GM18517 (cell line): ENCODE measurements around the gene ABL2.
"Not testable (repeated sequence)": the region's sequence is repeated elsewhere in the genome, so short reads cannot be mapped to it uniquely, and the experiment has no call there.

Source experiments
- ATAC-seq: cut with Tn5 transposase; IDR thresholded peaks from one replicate; pipeline ENCODE4 v1.9.1; 2021; ENCODE audit warnings: mild to moderate bottlenecking, moderate library complexity; ENCODE audit not compliant: unreplicated experiment

The ABL2 gene

DNA sequence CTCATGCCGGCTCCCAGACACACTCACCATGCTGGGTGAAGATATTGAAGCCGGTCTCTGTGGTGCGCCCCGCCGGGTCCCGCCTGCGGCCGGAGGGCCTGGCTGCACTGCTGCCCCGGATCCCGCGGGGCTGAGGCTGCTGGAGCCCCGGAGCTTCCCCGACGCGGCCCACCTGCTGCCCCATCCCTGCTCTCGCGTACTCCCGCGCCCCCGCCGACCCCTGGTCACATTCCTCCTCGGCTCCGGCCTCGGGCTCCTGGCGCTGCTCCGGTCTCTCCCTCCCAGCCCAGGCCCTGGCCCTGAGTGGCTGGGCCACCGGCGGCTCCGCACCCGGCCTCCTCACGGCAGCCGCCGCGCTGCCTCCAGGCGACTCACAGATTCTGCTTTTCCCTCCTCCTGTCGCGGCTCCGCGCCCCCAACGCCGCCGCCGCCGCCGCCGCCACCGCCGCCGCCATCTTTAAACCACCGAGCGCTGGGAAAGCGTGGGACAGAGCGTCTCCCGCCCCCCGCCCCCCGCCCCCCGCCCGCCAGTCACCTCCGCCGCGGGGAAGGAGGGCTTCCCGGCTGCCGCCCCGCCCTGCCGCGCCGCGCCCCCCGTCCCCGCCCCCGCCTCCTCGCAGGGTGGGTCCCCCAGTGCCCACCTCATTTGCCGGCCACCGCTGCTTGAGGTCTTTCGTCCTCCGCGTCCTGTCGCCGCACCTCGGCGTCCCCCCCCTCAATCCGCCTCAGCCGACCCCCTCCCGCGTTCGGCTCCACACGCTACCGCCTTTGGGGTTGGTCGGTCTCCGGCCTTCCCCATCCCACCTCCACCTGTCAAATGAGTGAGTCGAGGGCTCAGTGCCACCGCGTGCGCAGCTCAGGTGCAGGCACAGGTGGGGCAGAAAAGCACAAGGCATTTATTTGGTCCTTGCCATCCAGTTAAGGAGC, at the start of gene ABL2:
ABL2 (minus strand) TSS at position 464 of the 927 bp plus-strand sequence; CDS start at position 184, 280 bp downstream.
- ATAC-seq: peak; percentile 67

- ATAC-seq: no peak
Observed at GRCh38 chr1:179278920-179279319, 49.4 kb upstream of the ABL2 start.

DNA sequence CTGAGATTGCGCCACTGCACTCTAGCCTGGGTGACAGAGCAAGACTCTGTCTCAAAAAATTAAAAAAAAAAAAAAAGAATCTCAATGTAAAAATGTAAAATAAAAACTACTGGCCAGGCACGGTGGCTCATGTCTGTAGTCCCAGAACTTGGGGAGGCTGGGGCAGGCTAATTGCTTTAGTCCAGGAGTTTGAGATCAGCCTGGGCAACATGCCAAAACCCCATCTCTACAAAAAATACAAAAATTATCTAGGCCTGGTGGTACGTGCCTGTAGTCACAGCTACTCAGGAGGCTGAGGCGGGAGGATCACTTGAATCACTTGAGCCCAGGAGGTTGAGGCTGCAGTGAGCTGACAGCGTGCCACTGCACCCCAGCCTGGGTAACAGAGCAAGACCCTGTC, 44.9 kb upstream of the ABL2 start:
- not testable (repeated sequence) for ATAC-seq

- ATAC-seq: no peak
Observed at GRCh38 chr1:179269071-179269470, 39.6 kb upstream of the ABL2 start.

DNA sequence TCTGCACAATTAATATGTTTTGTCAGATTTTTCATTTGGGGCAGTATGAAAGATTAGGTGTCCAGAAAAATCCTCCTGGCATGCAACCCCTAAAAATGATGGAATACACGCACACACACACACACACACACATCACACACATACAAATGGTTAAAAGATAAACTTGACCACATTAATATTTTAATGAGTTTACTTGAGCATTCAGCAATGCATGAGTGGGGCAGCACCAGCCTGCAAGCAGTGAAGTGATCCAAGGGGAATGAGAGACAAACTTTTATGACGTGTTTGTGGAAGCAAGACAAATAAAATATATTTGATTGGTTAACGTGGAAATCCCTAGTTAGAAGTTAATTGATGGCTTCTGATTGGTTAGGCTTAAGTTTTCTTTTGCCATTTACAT, 35.0 kb upstream of the ABL2 start:
- ATAC-seq: no peak

GRCh38 chr1:179263121-179263520, 33.6 kb upstream of the ABL2 start:
- ATAC-seq: no peak

DNA sequence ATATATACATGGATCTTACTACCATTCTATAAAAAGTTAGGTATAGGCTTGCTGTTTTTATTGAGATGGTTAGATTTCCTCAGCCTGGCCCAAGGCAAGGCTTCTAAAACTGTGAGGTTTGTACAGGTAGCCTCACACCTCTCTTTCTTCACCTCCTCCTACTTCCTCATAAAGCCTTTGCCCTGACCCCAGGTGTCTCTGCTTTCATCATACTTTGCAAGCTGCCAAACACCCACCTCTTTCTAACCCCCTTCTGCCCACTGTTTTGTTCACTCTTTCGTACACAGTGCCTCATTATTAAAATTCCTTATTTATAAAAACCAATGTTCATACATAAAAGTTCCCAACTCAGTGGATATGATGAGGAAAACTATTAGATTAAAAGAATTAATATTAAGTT, 32.7 kb upstream of the ABL2 start:
- no peak for ATAC-seq

DNA sequence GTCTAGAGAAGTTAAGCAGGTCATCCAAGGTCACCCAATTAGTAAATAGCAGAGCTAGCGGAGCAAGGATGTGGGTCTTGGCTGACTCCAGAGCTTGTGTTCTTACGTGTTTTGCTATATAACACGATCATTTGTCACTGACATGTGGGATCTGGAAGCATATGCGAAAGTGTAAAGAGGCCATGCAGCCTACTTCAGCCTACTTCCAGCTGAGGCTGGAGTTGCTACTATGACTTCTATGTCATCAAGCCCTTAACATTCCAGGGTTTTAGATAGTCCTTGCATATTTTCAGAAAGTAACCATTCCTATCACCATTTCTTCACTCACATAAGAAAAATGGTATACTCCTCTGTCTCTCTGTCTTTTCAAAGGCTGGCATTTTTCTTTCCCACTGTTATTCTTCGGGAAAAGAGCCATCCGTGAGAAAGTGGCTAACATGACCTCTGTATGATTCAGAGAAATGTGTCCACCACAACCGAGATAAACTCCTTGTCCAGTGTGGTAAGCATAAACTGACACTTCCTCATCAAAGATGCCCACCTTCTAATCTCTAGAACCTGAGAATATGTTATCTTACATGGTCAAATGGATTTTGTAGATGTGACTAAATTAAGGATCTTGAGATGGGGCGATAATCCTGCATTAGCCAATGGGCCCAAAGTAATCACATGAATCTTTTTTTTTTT, 24.0 kb upstream of the ABL2 start:
- ATAC-seq: no peak

DNA sequence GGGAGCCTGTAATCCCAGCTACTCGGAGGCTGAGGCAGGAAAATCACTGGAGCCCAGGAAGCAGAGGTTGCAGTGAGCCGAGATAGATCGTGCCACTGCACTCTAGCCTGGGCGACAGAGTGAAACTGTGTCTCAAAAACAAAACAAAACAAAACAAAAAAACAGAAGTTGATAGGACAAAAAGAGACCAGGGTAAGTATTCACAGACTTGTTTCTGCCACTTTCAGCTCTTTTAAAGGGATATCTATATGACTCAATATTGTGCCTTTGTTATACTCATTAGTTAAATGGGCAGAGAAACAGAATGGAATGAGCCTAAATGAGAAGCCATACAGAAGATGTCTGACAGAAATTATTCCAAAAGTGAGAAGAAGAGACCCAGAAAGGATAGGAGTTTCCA, 23.1 kb upstream of the ABL2 start:
- no peak for ATAC-seq

- no peak for ATAC-seq
Observed at GRCh38 chr1:179251675-179252074, 22.2 kb upstream of the ABL2 start.

- no peak for ATAC-seq
Observed at GRCh38 chr1:179247923-179248322, 18.4 kb upstream of the ABL2 start.

DNA sequence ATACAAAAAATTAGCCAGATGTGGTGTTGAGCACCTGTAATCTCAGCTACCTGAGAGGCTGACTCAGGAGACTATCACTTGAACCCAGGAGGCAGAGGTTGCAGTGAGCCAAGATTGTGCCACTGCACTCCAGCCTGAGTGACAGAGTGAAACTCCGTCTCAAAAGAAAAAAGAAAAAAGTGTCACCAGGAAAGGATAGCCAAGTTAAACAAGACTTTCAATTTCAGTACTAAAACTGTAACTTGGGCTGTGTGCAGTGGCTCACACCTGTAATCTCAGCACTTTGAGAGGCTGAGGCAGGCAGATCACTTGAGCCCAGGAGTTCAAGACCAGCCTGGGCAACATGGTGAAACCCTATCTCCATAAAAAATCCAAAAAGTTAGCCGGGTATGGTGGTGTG, 15.9 kb upstream of the ABL2 start:
- peak; percentile 71 for ATAC-seq

- ATAC-seq: no peak
Observed at GRCh38 chr1:179241530-179242097, 12.1 kb upstream of the ABL2 start.

DNA sequence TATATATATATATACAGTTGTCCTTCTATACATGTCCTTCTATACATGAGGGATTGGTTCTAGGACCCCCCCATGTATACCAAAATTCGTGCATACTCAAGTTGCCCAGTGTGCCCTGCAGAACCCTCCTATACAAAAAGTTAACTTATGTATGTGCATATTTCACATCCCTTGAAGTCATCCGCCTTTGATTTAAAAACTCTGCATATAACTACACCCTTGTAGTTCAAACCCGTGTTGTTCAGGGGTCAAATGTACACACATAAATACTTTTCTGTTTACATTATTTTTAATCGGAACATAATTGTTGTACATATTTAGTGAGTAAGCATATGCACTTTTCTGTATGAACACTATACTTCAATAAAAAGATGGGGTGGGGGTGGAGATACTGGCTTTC, 7.7 kb upstream of the ABL2 start:
- ATAC-seq: no peak

DNA sequence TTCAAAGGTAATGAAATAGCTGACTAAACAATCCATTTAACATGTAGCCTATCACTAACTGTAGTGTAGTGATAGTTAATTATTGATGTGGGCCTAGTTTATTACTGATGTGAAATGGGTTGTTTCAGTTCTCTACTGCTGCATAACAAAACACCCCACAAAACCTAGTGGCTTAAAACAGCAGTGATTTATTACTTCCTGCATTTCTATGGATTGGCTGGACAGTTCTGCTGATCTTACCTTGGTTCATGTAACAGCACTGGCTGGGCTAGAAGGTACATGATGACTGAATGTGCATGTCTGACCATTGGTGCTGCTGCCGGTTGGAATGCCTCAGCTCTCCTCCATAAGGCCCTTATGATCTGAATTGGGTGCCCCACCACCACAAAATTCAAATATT, 5.4 kb upstream of the ABL2 start:
- ATAC-seq: no peak

GRCh38 chr1:179231923-179232322, 2.4 kb upstream of the ABL2 start:
- ATAC-seq: no peak

DNA sequence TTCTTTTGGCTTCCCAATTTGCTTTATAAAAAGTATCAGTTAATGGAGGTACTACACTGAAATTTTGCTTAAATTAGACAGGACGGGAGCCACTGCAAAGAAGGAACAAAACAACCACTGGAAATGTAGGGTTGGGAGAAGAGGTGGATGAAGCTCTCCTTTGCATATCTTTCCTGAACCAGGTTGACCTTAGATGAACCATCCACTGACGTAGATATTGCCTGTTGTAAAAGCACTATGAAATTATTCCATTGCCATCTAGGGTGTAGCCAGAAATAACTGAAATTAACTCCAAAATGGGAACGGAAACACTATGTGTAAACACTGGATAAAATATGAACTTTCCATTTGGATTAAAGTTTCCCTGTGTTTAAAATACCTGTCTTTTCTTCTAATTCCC, 1.2 kb upstream of the ABL2 start:
- no peak for ATAC-seq

GRCh38 chr1:179230251-179230650, 774 bp upstream of the ABL2 start:
- ATAC-seq: no peak

- ATAC-seq: no peak
Observed at GRCh38 chr1:179228783-179229213, 679 bp downstream of the ABL2 start.

DNA sequence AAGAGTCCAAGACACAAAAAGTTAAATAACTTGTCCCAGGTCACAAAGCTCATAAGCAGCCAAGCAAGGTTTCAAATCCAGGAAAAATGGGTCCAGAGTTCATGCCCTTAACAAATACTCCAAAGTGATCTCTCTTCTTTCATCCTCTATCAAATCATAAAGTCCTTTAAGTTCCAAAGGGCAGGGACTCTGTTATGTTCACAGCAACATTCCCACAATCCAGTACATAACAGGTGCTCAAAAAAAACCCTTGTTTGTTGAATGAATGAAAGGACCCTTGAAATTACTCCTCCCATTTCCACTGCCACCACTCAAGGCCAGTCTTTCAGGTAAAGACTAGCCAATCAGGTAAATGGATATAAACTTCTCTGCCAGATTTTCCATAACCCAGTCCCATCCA, 2.7 kb downstream of the ABL2 start:
- ATAC-seq: no peak

DNA sequence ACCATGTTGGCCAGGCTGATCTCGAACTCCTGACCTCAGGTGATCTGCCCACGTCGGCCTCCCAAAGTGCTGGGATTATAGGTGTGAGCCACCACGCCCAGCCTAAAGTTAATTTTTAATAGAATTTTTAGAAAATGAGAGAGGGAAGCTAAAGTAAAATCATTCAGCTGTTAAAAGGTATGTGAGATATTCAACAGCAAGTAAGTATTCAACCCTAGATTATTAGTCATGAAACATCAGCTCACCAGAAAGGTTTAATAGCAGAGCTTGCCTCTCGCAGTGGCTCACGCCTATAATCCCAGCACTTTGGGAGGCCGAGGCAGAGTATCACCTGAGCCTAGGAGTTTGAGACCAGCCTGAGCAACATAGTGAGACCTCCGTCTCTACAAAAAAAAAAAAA, 5.0 kb downstream of the ABL2 start:
- ATAC-seq: not testable (repeated sequence)

DNA sequence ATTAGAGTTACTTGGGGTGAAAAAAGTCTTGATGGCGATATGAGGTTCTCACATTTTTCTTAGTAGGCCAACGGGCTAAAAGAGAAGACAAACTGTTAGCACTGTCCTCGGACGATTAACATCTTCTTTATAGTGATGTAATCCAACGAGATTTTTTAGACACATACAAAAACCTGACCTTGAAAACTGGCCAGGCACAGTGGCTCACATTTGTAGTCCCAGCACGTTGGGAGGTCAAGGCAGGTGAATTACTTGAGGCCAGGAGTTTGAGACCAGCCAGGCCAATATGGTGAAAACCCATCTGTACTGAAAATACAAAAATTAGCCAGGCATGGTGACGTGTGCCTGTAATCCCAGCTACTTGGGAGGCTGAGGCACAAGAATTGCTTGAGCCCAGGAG, 8.4 kb downstream of the ABL2 start:
- not testable (repeated sequence) for ATAC-seq
